Measurements from ENCODE around the gene LMNB1.
"Not testable (repeated sequence)": the region's sequence is repeated elsewhere in the genome, so short reads cannot be mapped to it uniquely, and the experiment has no call there.

LMNB1 gene

GRCh38 chr5:126776499-126777256, at the start of gene LMNB1:
Gene LMNB1, plus strand, starts transcription at chr5:126777136. Its CDS starts 373 bp downstream, at chr5:126777509.
- peak; percentile 94 for DNase-seq (ENCODE audit: low spot score)

- DNase-seq (ENCODE audit: low spot score), result peak; percentile 31
Observed at GRCh38 chr5:126732716-126733115, 44.2 kb upstream of the LMNB1 start.

- DNase-seq (ENCODE audit: low spot score), result not testable (repeated sequence)
Observed at GRCh38 chr5:126734573-126734972, 42.4 kb upstream of the LMNB1 start.

- DNase-seq (ENCODE audit: low spot score), result no peak
Observed at GRCh38 chr5:126736141-126736540, 40.8 kb upstream of the LMNB1 start.

- DNase-seq (ENCODE audit: low spot score), result no peak
Observed at GRCh38 chr5:126741361-126741760, 35.6 kb upstream of the LMNB1 start.

GRCh38 chr5:126742425-126742824, 34.5 kb upstream of the LMNB1 start:
- no peak for DNase-seq (ENCODE audit: low spot score)

- no peak for DNase-seq (ENCODE audit: low spot score)
Observed at GRCh38 chr5:126744836-126745235, 32.1 kb upstream of the LMNB1 start.

- no peak for DNase-seq (ENCODE audit: low spot score)
Observed at GRCh38 chr5:126745259-126745992, 31.5 kb upstream of the LMNB1 start.

- DNase-seq (ENCODE audit: low spot score), result no peak
Observed at GRCh38 chr5:126746290-126746689, 30.6 kb upstream of the LMNB1 start.

- DNase-seq (ENCODE audit: low spot score), result no peak
Observed at GRCh38 chr5:126752081-126752785, 24.7 kb upstream of the LMNB1 start.

- no peak for DNase-seq (ENCODE audit: low spot score)
Observed at GRCh38 chr5:126753227-126753626, 23.7 kb upstream of the LMNB1 start.

GRCh38 chr5:126754609-126755008, 22.3 kb upstream of the LMNB1 start:
- DNase-seq (ENCODE audit: low spot score), result no peak

- DNase-seq (ENCODE audit: low spot score), result no peak
Observed at GRCh38 chr5:126755593-126755992, 21.3 kb upstream of the LMNB1 start.

- no peak for DNase-seq (ENCODE audit: low spot score)
Observed at GRCh38 chr5:126757713-126758357, 19.1 kb upstream of the LMNB1 start.

GRCh38 chr5:126763371-126763770, 13.6 kb upstream of the LMNB1 start:
- no peak for DNase-seq (ENCODE audit: low spot score)

- DNase-seq (ENCODE audit: low spot score), result no peak
Observed at GRCh38 chr5:126769703-126770102, 7.2 kb upstream of the LMNB1 start.

- not testable (repeated sequence) for DNase-seq (ENCODE audit: low spot score)
Observed at GRCh38 chr5:126773536-126773935, 3.4 kb upstream of the LMNB1 start.

- not testable (repeated sequence) for DNase-seq (ENCODE audit: low spot score)
Observed at GRCh38 chr5:126774595-126774994, 2.3 kb upstream of the LMNB1 start.

GRCh38 chr5:126777257-126777974, 480 bp downstream of the LMNB1 start:
- peak; percentile 72 for DNase-seq (ENCODE audit: low spot score)

- peak; percentile 95 for DNase-seq (ENCODE audit: low spot score)
Observed at GRCh38 chr5:126777975-126778674, 1.2 kb downstream of the LMNB1 start.

Data from cerebellar cortex (tissue), 1 donor.